ENCODE data around the gene GLP2R.

The GLP2R gene

DNA sequence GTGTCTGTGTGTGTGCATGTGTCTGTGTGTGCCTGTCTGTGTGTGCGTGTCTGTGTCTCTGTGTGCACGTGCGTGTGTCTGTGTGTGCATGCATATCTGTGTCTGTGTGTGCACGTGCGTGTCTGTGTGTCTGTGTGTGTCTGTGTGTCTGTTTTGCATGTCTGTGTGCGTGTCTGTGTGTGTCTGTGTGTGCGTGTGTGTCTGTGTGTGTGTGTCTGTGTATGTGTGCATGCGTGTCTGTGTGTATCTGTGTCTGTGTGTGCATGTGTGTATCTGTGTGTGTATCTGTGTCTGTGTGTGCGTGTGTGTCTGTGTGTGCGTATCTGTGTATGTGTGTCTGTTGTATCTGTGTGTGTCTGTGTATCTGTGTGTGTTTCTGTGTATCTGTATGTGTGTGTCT is 9.3 kb upstream of the GLP2R start:
- Histone ChIP-seq H3K9me3 (ENCODE audit: low read length) (no peaks in the 10 kb centered on the region), H3K4me3 (ENCODE audit: low read depth in 1 of 2, low read length in 2 of 2) (no peak overlapping the region), H3K27me3 (ENCODE audit: control insufficient read depth in 1 of 2, insufficient read depth in 2 of 2, low read length in 2 of 2) (no peaks in the 10 kb centered on the region), H3K4me1 (ENCODE audit: insufficient read depth, low read length) (no peaks in the 10 kb centered on the region), H3K9ac (ENCODE audit: low read length) (no peak overlapping the region), H3K27ac (ENCODE audit: low read depth, low read length) (no peak overlapping the region), H3K36me3 (ENCODE audit: insufficient read depth, low read length) (no peaks in the 10 kb centered on the region)

- H3K4me1 ChIP-seq (ENCODE audit: insufficient read depth, low read length): no peaks in the 10 kb centered on the region
- no peak overlapping the region for H3K9ac ChIP-seq (ENCODE audit: low read length)
- H3K27me3 ChIP-seq (ENCODE audit: control insufficient read depth in 1 of 2, insufficient read depth in 2 of 2, low read length in 2 of 2): no peaks in the 10 kb centered on the region
- no peaks in the 10 kb centered on the region for H3K36me3 ChIP-seq (ENCODE audit: insufficient read depth, low read length)
- H3K27ac ChIP-seq (ENCODE audit: low read depth, low read length): no peak overlapping the region
- H3K9me3 ChIP-seq (ENCODE audit: low read length): no peaks in the 10 kb centered on the region
- H3K4me3 ChIP-seq (ENCODE audit: low read depth in 1 of 2, low read length in 2 of 2): no peak overlapping the region
Measured at GRCh38 chr17:9817086-9817485, 8.6 kb upstream of the GLP2R start.

DNA sequence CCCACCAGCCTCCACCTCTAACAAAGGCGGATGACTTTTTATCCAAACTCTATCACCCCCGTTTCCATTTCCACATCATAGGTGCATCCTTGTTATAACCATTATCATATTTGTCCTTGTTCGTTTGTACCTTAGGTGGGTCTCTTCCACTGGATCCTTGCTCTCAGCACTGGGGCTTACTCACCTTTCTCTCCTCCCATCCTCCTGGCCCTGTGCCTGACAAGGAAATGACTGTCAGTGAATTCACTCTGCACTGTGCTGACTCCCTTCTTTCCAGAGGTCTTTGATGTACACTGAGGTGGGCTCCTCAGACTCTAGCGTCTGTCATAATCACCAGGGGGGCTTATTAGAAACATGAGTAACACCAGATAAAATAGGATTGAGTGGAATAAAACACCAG is 7.0 kb upstream of the GLP2R start:
- H3K36me3 ChIP-seq (ENCODE audit: insufficient read depth, low read length): no peaks in the 10 kb centered on the region
- H3K27ac ChIP-seq (ENCODE audit: low read depth, low read length): no peak overlapping the region
- H3K27me3 ChIP-seq (ENCODE audit: control insufficient read depth in 1 of 2, insufficient read depth in 2 of 2, low read length in 2 of 2): no peaks in the 10 kb centered on the region
- H3K4me3 ChIP-seq (ENCODE audit: low read depth in 1 of 2, low read length in 2 of 2): no peak overlapping the region
- no peaks in the 10 kb centered on the region for H3K9me3 ChIP-seq (ENCODE audit: low read length)
- H3K4me1 ChIP-seq (ENCODE audit: insufficient read depth, low read length): no peaks in the 10 kb centered on the region
- H3K9ac ChIP-seq (ENCODE audit: low read length): no peak overlapping the region

DNA sequence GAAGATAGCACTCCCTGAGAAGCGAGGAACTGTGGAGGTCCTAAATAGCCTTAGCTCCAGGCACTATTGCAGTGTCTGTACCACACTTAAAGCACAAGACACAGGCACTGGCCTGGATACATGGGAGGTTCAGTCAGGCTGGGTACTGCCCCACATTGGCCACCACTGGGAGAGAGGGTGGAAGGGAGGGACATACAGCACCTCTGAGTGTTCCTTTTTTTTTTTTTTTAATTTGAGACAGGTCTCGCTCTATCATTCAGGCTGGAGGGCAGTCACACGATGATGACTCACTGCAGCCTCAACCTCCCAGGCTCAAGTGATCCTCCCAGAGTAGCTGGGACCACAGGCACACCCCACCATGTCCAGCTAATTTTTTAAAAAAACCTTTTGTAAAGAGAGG is 5.3 kb upstream of the GLP2R start:
- Histone ChIP-seq H3K9me3 (ENCODE audit: low read length) (no peaks in the 10 kb centered on the region), H3K27ac (ENCODE audit: low read depth, low read length) (no peak overlapping the region), H3K9ac (ENCODE audit: low read length) (no peak overlapping the region), H3K27me3 (ENCODE audit: control insufficient read depth in 1 of 2, insufficient read depth in 2 of 2, low read length in 2 of 2) (no peaks in the 10 kb centered on the region), H3K4me3 (ENCODE audit: low read depth in 1 of 2, low read length in 2 of 2) (no peak overlapping the region), H3K36me3 (ENCODE audit: insufficient read depth, low read length) (no peaks in the 10 kb centered on the region), H3K4me1 (ENCODE audit: insufficient read depth, low read length) (no peaks in the 10 kb centered on the region)

- no peaks in the 10 kb centered on the region for H3K27me3 ChIP-seq (ENCODE audit: control insufficient read depth in 1 of 2, insufficient read depth in 2 of 2, low read length in 2 of 2)
- no peaks in the 10 kb centered on the region for H3K9me3 ChIP-seq (ENCODE audit: low read length)
- no peak within 1 kb of the TSS for H3K27ac ChIP-seq (ENCODE audit: low read depth, low read length)
- no peak within 1 kb of the TSS for H3K4me3 ChIP-seq (ENCODE audit: low read depth in 1 of 2, low read length in 2 of 2)
- no peak within 1 kb of the TSS for H3K9ac ChIP-seq (ENCODE audit: low read length)
- H3K36me3 ChIP-seq (ENCODE audit: insufficient read depth, low read length): no peaks in the 10 kb centered on the region
- no peaks in the 10 kb centered on the region for H3K4me1 ChIP-seq (ENCODE audit: insufficient read depth, low read length)
Measured at GRCh38 chr17:9821921-9822320, 3.8 kb upstream of the GLP2R start, which contains the start of gene GSG1L2. Gene GSG1L2 (minus strand): TSS chr17:9822079. CDS start chr17:9822071, 8 bp downstream.

DNA sequence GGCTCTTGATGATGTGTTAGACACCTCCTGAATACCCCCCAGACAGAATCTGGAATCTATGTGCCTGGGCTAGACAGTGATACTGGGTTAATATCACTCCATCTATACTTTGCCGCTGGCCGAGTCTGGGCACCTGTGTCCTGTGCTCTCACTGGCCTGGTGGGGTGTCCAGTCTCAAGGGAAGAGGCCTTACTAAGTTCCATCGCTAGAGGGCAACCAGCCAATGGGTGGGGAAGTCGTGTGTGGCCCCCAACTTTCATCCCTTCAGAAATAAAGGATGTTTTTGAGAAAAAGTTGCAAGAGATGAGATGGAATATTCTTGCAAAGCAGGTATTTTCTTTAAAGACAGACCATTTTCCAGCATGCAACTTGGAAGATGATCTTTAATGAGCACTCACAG is 1.6 kb upstream of the GLP2R start:
- H3K9ac ChIP-seq (ENCODE audit: low read length): no peak overlapping the region
- H3K4me1 ChIP-seq (ENCODE audit: insufficient read depth, low read length): peaks cover 17% of the 10 kb centered on the region
- no peaks in the 10 kb centered on the region for H3K27me3 ChIP-seq (ENCODE audit: control insufficient read depth in 1 of 2, insufficient read depth in 2 of 2, low read length in 2 of 2)
- H3K4me3 ChIP-seq (ENCODE audit: low read depth in 1 of 2, low read length in 2 of 2): no peak overlapping the region
- H3K9me3 ChIP-seq (ENCODE audit: low read length): no peaks in the 10 kb centered on the region
- no peak overlapping the region for H3K27ac ChIP-seq (ENCODE audit: low read depth, low read length)
- no peaks in the 10 kb centered on the region for H3K36me3 ChIP-seq (ENCODE audit: insufficient read depth, low read length)

DNA sequence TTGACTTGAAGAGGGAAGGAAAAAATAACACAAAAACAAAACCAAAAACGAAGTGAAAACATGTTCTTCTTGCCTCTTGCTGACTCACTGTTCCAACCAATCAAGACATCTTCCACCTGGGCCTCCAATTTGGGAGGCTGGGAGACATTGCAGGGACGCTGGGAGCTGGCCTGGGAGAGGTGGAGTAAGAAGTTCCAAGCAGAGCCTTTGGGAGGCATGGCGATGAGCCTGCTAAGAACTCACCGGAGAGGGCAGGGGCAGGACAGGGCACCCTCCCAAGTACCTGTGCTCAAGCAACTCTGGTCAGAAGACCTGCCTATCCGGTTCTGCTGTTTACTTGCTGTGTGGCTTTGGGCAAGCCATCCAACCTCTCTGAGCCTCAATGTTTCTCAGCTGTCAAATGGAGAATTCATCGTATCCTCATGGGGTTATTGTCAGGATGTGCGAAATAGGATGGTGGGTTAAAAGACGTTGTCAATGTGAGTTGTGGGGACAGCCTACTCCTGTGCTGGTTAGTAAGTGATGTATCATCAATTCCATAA is 856 bp upstream of the GLP2R start:
- H3K36me3 ChIP-seq (ENCODE audit: insufficient read depth, low read length): no peaks in the 10 kb centered on the region
- H3K4me1 ChIP-seq (ENCODE audit: insufficient read depth, low read length): peaks cover 18% of the 10 kb centered on the region
- no peaks in the 10 kb centered on the region for H3K27me3 ChIP-seq (ENCODE audit: control insufficient read depth in 1 of 2, insufficient read depth in 2 of 2, low read length in 2 of 2)
- no peak overlapping the region for H3K4me3 ChIP-seq (ENCODE audit: low read depth in 1 of 2, low read length in 2 of 2)
- H3K9ac ChIP-seq (ENCODE audit: low read length): no peak overlapping the region
- H3K9me3 ChIP-seq (ENCODE audit: low read length): no peaks in the 10 kb centered on the region
- H3K27ac ChIP-seq (ENCODE audit: low read depth, low read length): no peak overlapping the region

DNA sequence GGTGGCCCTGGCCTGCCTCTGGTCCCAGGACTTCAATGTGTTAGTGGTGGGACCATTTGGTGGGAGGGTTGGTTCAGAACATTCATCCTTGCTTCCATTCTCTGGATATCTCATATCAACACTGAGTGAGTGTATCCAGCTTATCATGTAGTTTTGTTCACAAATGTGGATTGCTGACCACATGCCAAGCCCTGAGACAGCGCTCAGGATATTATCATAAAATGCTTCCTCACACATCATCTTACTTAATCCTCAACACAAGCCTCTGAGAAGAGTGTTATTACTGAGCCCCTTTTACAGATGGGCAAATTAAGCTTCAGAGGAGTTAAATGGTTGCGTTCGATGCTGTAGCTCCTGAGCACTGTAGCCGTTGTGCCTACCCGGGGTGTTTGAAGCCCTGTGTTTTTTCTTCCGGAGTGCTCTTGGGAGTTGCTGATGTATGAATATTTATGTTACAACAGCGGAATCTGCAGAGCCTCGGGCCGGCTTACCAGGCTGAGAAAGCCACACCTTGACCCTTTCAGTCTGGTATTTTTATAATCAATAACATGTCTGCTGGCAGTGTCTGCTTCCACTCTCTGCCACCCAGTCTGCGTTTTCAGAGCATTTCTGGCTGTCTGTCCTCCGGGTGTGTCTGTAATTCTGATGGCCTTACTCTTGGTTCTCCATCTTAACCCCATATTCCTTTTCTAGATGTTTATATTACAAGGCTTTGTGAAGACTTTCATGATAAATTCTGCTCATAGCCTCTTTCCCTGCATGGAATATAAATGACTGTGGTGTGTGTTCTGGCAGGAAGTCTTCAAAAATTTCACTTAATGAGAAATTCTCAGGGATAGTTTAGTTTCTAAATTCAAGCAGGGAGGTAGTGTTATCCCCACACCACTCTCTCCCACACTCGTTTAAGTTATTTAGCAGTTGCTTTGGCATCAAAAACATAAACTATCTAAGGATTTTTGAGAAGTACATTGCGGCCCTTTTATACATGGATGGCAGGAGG is 2.9 kb downstream of the GLP2R start:
- Histone ChIP-seq H3K36me3 (ENCODE audit: insufficient read depth, low read length) (no peaks in the 10 kb centered on the region), H3K4me1 (ENCODE audit: insufficient read depth, low read length) (peaks cover 21% of the 10 kb centered on the region), H3K9ac (ENCODE audit: low read length) (no peak overlapping the region), H3K27ac (ENCODE audit: low read depth, low read length) (peak overlapping the region; percentile 55), H3K9me3 (ENCODE audit: low read length) (no peaks in the 10 kb centered on the region), H3K27me3 (ENCODE audit: control insufficient read depth in 1 of 2, insufficient read depth in 2 of 2, low read length in 2 of 2) (no peaks in the 10 kb centered on the region), H3K4me3 (ENCODE audit: low read depth in 1 of 2, low read length in 2 of 2) (no peak overlapping the region)

DNA sequence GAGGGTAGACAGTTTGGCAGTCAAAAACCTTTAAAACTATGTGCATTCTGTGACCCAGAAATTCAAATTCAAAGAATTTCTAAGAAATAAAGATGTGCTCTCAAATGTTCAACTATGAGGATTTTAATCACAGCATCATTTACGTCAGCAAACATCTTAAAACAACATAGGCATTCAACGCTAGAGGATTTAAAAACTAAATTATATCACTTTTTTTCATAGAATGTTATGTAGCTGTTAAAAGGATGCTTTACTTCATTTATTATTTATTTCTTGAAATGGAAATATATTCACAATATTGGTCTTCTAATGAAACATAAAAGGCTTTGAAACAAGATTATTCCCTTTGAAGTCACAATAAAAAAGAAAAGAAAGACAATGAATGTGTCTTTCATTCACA is 3.6 kb downstream of the GLP2R start:
- Histone ChIP-seq H3K9me3 (ENCODE audit: low read length) (no peaks in the 10 kb centered on the region), H3K36me3 (ENCODE audit: insufficient read depth, low read length) (no peaks in the 10 kb centered on the region), H3K4me3 (ENCODE audit: low read depth in 1 of 2, low read length in 2 of 2) (no peak overlapping the region), H3K27me3 (ENCODE audit: control insufficient read depth in 1 of 2, insufficient read depth in 2 of 2, low read length in 2 of 2) (no peaks in the 10 kb centered on the region), H3K9ac (ENCODE audit: low read length) (no peak overlapping the region), H3K27ac (ENCODE audit: low read depth, low read length) (no peak overlapping the region), H3K4me1 (ENCODE audit: insufficient read depth, low read length) (peaks cover 21% of the 10 kb centered on the region)

GRCh38 chr17:9830711-9831110 is 5.0 kb downstream of the GLP2R start:
- Histone ChIP-seq H3K4me3 (ENCODE audit: low read depth in 1 of 2, low read length in 2 of 2) (no peak overlapping the region), H3K9ac (ENCODE audit: low read length) (no peak overlapping the region), H3K9me3 (ENCODE audit: low read length) (no peaks in the 10 kb centered on the region), H3K27me3 (ENCODE audit: control insufficient read depth in 1 of 2, insufficient read depth in 2 of 2, low read length in 2 of 2) (no peaks in the 10 kb centered on the region), H3K36me3 (ENCODE audit: insufficient read depth, low read length) (no peaks in the 10 kb centered on the region), H3K27ac (ENCODE audit: low read depth, low read length) (no peak overlapping the region), H3K4me1 (ENCODE audit: insufficient read depth, low read length) (peaks cover 21% of the 10 kb centered on the region)

DNA sequence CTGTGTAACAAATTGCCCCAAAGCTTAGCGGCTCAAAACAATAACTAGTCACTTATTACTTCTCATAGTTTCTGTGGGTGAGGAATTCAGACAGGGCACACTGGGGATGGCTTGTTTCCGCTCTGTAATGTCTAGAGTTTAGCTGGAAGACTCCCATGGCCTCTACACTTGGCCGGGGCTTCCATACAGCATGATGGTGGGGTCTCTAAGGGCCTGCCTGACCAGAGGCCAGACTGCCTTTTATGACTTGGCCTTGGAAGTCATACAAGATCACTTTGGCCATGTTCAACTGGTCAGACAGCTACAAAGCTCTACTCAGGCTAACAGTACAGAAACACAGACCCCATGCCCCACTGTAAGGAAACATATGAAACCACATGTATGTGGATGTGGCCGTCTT is 8.2 kb downstream of the GLP2R start:
- Histone ChIP-seq H3K4me1 (ENCODE audit: insufficient read depth, low read length) (peaks cover 22% of the 10 kb centered on the region), H3K9me3 (ENCODE audit: low read length) (no peaks in the 10 kb centered on the region), H3K27me3 (ENCODE audit: control insufficient read depth in 1 of 2, insufficient read depth in 2 of 2, low read length in 2 of 2) (no peaks in the 10 kb centered on the region), H3K36me3 (ENCODE audit: insufficient read depth, low read length) (no peaks in the 10 kb centered on the region), H3K9ac (ENCODE audit: low read length) (no peak overlapping the region), H3K4me3 (ENCODE audit: low read depth in 1 of 2, low read length in 2 of 2) (no peak overlapping the region), H3K27ac (ENCODE audit: low read depth, low read length) (no peak overlapping the region)

All from muscle layer of colon (tissue), 2 donors.